ENCODE results near the gene CD300LB. TPM values are rescaled to one million over a fixed set of nuclear protein-coding genes. Genes with fewer than 3 reads are reported as not detected.

The CD300LB gene
- total and polyA plus RNA-seq, 2 donors from 2014 or later, result 0.91 TPM; not detected in 1

DNA sequence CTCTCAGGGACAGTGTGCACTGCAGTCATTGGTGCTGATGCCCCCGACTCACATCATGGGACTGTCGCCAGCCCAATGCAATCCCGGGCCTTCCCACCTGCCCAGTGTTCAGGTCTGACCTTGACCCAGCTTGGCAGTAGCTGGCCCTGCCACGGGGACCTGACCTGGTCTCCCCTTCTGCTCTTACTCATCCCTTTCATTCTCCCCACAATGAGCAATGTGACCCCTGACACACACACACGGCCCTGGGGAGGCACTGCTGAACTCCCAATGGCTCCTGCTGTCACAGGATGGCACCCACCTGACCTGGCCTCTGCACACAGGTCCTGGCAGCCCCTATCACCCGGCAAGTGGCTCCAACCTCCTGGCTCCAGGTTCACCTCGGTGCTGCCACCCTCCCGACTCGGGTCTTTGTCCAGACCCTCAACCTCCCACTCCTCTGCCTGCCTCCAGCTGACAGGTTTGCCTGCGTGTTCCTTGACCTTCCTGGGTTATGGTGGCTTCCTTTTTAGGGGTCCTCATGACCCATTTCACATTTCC, 8.1 kb upstream of the CD300LB start:
- intact Hi-C loops (cut with DNase I), result no loop called here
- Histone ChIP-seq H3K36me3 (ENCODE audit: control insufficient read depth in 2 of 3, insufficient read depth in 3 of 3, low read length in 3 of 3) (no peaks in the 10 kb centered on the region), H3K4me1 (ENCODE audit: control insufficient read depth in 2 of 3, insufficient read depth in 2 of 3, low read depth in 1 of 3, low read length in 3 of 3) (no peaks in the 10 kb centered on the region), H3K4me3 (ENCODE audit: low read length in 3 of 3) (no peak overlapping the region), H3K9me3 (ENCODE audit: control insufficient read depth in 2 of 3, insufficient read depth in 1 of 3, low read length in 3 of 3) (no peaks in the 10 kb centered on the region), H3K27me3 (ENCODE audit: control insufficient read depth, insufficient read depth, low read length) (no peaks in the 10 kb centered on the region), H3K27ac (ENCODE audit: low read depth in 2 of 2, low read length in 2 of 2) (no peak overlapping the region), H3K9ac (ENCODE audit: low read length in 3 of 3) (no peak overlapping the region)
- TF ChIP-seq, protein P1, sequence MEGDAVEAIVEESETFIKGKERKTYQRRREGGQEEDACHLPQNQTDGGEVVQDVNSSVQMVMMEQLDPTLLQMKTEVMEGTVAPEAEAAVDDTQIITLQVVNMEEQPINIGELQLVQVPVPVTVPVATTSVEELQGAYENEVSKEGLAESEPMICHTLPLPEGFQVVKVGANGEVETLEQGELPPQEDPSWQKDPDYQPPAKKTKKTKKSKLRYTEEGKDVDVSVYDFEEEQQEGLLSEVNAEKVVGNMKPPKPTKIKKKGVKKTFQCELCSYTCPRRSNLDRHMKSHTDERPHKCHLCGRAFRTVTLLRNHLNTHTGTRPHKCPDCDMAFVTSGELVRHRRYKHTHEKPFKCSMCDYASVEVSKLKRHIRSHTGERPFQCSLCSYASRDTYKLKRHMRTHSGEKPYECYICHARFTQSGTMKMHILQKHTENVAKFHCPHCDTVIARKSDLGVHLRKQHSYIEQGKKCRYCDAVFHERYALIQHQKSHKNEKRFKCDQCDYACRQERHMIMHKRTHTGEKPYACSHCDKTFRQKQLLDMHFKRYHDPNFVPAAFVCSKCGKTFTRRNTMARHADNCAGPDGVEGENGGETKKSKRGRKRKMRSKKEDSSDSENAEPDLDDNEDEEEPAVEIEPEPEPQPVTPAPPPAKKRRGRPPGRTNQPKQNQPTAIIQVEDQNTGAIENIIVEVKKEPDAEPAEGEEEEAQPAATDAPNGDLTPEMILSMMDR (IDR thresholded peaks at IDR 0.05; ENCODE audit: borderline replicate concordance, extremely low read depth, insufficient read depth), result no peak
- FAIRE-seq, result no peak
- DNase-seq, result no peak

DNA sequence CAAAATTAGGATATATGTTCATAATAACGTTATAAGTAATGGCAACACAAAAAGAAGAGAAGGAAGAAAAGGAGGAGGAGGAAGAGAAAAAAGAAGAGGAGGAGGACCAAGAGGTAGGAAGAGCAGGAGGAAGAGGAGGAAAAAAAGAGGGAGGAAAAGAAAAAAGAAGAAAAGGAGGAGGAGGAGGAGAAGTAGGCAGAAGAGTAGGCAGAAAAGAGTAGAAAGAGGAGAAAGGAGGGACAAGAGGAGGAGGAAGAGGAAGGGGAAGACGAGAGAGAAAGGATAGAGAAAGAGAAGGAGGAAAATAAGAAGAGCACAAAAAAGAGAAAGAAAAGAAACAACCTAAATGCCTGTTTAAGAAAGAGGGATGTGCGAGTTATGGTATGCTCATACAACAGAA, 5.6 kb upstream of the CD300LB start:
- FAIRE-seq (no peak), DNase-seq (no peak)
- no peak overlapping the region for H3K9ac ChIP-seq (ENCODE audit: low read length in 3 of 3)
- H3K27ac ChIP-seq (ENCODE audit: low read depth in 2 of 2, low read length in 2 of 2), result no peak overlapping the region
- no peaks in the 10 kb centered on the region for H3K27me3 ChIP-seq (ENCODE audit: control insufficient read depth, insufficient read depth, low read length)
- no peaks in the 10 kb centered on the region for H3K9me3 ChIP-seq (ENCODE audit: control insufficient read depth in 2 of 3, insufficient read depth in 1 of 3, low read length in 3 of 3)
- intact Hi-C loops (cut with DNase I), result no loop called here
- TF ChIP-seq, protein P1 (IDR thresholded peaks at IDR 0.05; ENCODE audit: borderline replicate concordance, extremely low read depth, insufficient read depth), result no peak
- no peak overlapping the region for H3K4me3 ChIP-seq (ENCODE audit: low read length in 3 of 3)
- H3K4me1 ChIP-seq (ENCODE audit: control insufficient read depth in 2 of 3, insufficient read depth in 2 of 3, low read depth in 1 of 3, low read length in 3 of 3), result no peaks in the 10 kb centered on the region
- H3K36me3 ChIP-seq (ENCODE audit: control insufficient read depth in 2 of 3, insufficient read depth in 3 of 3, low read length in 3 of 3), result no peaks in the 10 kb centered on the region

GRCh38 chr17:74532115-74532514, 840 bp upstream of the CD300LB start:
- H3K27me3 ChIP-seq (ENCODE audit: control insufficient read depth, insufficient read depth, low read length), result no peaks in the 10 kb centered on the region
- no peak overlapping the region for H3K9ac ChIP-seq (ENCODE audit: low read length in 3 of 3)
- no peaks in the 10 kb centered on the region for H3K4me1 ChIP-seq (ENCODE audit: control insufficient read depth in 2 of 3, insufficient read depth in 2 of 3, low read depth in 1 of 3, low read length in 3 of 3)
- FAIRE-seq, result no peak
- H3K36me3 ChIP-seq (ENCODE audit: control insufficient read depth in 2 of 3, insufficient read depth in 3 of 3, low read length in 3 of 3), result no peaks in the 10 kb centered on the region
- peak in 1 of 5 donors; percentile 12 for DNase-seq
- H3K27ac ChIP-seq (ENCODE audit: low read depth in 2 of 2, low read length in 2 of 2), result no peak overlapping the region
- no peaks in the 10 kb centered on the region for H3K9me3 ChIP-seq (ENCODE audit: control insufficient read depth in 2 of 3, insufficient read depth in 1 of 3, low read length in 3 of 3)
- intact Hi-C loops (cut with DNase I), result no loop called here
- TF ChIP-seq, protein P1 (IDR thresholded peaks at IDR 0.05; ENCODE audit: borderline replicate concordance, extremely low read depth, insufficient read depth), result no peak
- H3K4me3 ChIP-seq (ENCODE audit: low read length in 3 of 3), result no peak overlapping the region

- Histone ChIP-seq H3K4me3 (ENCODE audit: low read length in 3 of 3) (no peak overlapping the region), H3K36me3 (ENCODE audit: control insufficient read depth in 2 of 3, insufficient read depth in 3 of 3, low read length in 3 of 3) (no peaks in the 10 kb centered on the region), H3K4me1 (ENCODE audit: control insufficient read depth in 2 of 3, insufficient read depth in 2 of 3, low read depth in 1 of 3, low read length in 3 of 3) (no peaks in the 10 kb centered on the region), H3K27ac (ENCODE audit: low read depth in 2 of 2, low read length in 2 of 2) (no peak overlapping the region), H3K9ac (ENCODE audit: low read length in 3 of 3) (no peak overlapping the region), H3K27me3 (ENCODE audit: control insufficient read depth, insufficient read depth, low read length) (no peaks in the 10 kb centered on the region), H3K9me3 (ENCODE audit: control insufficient read depth in 2 of 3, insufficient read depth in 1 of 3, low read length in 3 of 3) (no peaks in the 10 kb centered on the region)
- FAIRE-seq, result no peak
- TF ChIP-seq, protein P1 (IDR thresholded peaks at IDR 0.05; ENCODE audit: borderline replicate concordance, extremely low read depth, insufficient read depth), result no peak
- intact Hi-C loops (cut with DNase I), result no loop called here
- DNase-seq, result peak in 1 of 5 donors; percentile 2
These were observed 484 bp downstream of the CD300LB start for GRCh38 chr17:74530831-74531150.
